CD4-positive, alpha-beta T cell treated with Interleukin-17A for 4 hours (primary cell): ENCODE measurements around the gene TRAF3.

Source experiments
- DNase-seq: peaks from one replicate; pipeline ENCODE4 v3.0.0-alpha.2; 2020; ENCODE audit warnings: mixed read lengths

TRAF3 gene

GRCh38 chr14:102942069-102942468 is 164.8 kb downstream of the TRAF3 start:
- DNase-seq: no peak

DNA sequence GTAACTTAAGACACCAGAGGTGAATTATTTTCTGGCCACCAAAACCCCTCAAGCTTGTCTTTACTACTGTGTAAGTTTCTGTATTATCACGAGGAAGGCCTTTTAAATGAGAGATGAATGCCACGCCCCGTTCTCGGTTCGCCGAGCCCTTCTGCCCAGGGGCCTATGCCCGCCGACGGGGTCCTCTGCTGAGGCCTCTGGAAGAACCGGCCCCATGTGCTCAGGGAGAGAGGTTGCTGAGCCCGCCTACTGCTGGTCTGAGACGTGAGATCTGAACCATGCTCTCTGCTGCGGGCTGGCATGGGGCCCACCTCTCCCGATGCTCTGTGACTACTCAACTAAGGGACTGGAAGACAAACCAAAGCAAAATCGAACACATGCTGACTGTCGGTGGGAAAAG is 166.2 kb downstream of the TRAF3 start:
- DNase-seq: no peak

GRCh38 chr14:102943979-102944378 is 166.7 kb downstream of the TRAF3 start:
- DNase-seq: no peak

DNA sequence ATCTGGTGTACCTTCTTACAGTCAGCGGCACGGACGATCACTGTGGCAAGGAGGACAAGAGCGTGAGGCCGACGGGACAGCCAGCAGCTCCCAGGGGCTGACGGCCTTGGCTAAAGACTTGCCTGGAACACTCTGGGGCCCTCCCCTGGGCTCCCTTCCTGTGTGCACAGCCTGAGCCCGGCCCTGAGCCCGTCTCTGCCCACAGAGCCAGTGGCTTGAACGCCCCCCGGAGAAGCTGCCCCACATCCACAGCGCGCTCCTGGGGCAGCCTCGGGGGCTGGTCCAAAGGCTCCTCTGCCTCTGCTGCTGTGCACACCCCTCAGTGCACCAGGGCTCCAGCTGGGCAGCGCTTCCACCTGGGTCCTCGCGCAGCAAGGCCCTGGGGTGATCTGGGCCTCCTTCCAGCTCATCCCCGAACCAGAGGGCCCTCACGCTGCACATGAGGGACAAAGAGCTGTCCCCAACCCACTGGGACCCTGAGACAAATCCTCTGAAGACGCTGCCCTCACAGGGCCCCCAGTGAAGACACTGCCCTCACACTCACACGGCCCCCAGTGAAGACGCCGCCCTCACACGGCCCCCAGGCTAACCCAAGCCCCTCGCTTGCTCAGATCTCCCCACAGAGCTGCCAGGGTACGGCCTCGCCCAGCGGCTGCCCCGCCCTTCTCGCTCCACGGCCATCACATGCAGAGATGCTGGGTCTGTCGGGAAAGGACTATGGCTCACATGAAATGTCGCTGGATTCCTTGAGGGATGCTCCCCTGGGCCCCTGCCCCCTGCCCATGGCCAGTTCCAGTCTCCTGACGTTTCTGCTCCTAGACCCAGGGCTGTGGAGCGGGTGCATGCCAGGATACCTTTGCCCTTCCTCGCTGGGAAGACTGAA is 167.4 kb downstream of the TRAF3 start:
- DNase-seq: no peak

GRCh38 chr14:102945346-102946130 is 168.3 kb downstream of the TRAF3 start:
- no peak for DNase-seq

GRCh38 chr14:102947321-102948103 is 170.3 kb downstream of the TRAF3 start:
- DNase-seq: no peak

DNA sequence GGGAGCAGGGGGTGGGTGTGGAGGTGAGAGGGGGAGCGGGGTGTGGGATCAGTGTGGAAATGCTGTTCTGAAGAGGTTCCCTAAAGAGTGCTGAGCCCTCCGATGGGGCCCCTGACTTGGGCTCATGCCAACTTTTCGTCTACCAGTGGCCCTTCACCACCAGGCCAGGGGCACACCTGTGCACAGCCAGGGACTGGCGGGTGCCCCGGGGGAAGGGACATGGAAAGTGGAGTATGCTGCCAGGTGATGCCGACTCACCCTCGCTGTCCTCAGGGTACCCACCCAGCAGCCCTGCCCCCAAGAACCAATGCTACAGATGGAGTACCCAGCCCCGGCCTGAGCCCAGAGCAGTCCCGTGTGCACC is 171.4 kb downstream of the TRAF3 start:
- DNase-seq: peak; percentile 8

- peak; percentile 63 for DNase-seq
These were observed 172.0 kb downstream of the TRAF3 start for GRCh38 chr14:102949062-102949800.

DNA sequence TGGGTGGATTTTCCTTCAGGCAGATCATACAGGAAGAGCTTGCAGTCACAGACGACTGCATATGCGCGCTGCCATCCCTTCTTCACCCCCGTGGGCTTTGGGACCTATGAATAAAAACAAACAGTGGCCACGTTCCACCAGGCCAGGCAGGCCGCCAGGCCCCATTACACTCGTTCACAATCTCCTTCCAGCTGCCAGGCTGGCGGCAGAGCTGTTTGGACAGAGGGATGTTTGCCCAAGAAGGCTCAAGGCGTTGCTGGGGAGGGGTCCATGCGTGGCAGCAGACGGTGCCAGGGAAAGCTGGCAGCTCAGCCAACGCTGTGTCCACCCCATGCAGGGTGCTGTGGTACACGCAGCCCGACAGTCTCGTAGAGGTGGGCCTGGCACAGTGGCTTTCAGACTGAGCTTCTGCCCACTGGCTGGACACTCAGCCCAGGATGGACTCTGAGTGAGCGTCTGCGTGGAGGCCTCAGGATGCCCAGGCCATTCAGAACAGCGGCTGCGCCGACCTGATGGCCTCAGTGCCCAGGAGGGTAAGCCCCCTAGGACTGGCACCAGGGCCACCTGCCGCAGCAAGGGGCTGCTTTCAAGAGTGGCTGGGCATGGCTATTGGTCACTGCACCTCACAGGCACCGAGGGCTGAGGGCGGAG is 172.7 kb downstream of the TRAF3 start:
- DNase-seq: no peak

DNA sequence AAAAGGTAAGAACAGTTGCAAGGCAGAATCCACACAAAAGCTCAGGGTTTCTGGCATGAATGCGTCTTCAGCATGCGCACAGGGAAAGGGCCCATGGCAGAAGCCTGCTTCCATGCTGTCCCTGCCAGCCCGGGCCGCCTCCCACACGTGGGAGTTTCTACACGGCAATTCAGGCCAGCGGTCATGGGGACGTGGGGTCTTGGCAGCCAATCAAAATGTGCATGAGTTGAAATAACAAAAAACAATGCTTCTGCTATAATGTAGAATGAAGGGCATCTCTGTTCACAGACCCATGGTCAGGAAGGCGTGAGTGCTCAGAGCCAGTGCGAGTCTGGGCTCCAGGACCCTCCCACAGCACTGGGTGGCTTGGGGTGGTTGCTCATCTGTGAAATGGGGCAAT is 173.8 kb downstream of the TRAF3 start:
- DNase-seq: no peak

GRCh38 chr14:102951799-102952198 is 174.6 kb downstream of the TRAF3 start:
- DNase-seq: no peak

DNA sequence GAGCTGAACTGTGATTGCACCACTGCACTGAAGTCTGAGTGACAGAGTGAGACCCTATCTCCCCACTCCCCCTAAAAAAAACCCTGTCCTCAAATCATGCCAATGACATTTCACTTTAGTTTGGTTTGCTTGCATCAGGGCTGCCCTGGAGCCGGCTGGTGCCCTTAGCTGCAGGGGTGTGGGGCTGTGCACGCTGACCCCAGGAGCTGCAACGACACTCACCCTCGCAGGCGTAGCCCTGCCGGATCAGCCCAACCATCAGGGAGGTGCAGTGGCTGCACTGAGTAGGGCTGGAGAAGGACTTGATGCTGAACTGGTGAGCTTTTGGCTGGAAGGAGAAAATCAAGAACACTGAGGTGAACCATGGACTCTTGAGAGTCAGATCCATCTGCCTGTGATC is 175.0 kb downstream of the TRAF3 start:
- no peak for DNase-seq

- DNase-seq: no peak
These were observed 175.9 kb downstream of the TRAF3 start for GRCh38 chr14:102953100-102953499.

GRCh38 chr14:102954081-102954789 is 177.0 kb downstream of the TRAF3 start:
- no peak for DNase-seq

DNA sequence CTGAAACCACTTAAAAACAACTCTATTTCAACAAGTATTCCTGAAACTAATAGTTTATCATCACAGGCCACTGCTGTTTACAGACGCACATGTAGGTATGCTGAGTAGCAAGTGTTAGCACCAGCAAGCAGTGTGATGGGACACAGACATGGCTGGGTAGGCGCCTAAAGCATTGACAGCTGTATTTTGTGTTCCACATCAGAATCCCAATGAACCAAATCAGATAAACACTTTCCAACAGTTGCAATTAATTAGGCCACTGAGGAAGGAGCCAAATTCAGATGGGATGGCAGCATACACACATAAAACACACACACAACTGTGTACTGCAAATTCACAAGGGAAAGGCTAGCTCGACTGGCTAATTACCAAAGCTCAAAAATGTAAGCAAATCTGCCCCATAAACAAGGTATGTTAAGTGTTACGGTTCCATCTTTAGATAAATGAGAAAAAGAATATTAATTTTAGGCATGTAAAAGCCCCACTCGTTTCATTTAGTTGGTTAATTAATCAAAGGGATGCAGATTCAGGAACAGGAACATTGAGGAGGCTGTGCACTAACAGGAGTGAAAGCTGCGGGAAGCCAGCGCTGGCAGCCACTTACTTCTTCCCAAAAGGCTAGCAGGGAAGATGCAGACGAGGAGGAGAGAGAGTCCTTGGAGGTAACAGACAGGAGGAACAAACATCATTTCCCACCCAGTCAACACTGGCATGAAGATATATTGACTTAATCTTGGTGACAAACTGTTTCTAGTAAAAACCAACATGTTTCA is 178.6 kb downstream of the TRAF3 start:
- DNase-seq: no peak

DNA sequence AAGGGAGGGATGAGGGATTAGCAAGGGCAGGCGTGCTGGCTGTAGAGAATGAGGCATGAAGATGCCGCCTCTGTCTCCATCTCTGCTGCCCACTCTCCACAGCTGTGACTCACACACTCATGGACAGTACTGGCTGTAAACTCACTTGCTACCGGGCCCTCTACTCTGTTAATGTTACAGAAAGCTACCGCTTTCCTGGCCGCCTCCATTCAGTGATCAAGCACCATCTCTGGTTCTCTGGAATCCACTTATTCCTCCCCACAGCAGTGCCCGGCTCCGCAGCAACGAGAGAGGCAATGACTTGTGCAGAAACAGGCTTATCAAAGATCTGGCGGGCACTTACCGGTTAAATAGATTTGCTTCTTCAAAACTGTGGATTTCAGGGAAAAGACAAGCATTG is 180.0 kb downstream of the TRAF3 start:
- no peak for DNase-seq

GRCh38 chr14:102958461-102958860 is 181.2 kb downstream of the TRAF3 start:
- no peak for DNase-seq
